ENCODE data around the gene PIK3C2B.
A peak's percentile ranks its signal among the peaks of the same experiment; 100 is the strongest.
"Not testable (repeated sequence)": the region's sequence is repeated elsewhere in the genome, so short reads cannot be mapped to it uniquely, and the experiment has no call there.

PIK3C2B gene

GRCh38 chr1:204499511-204500468, 5.2 kb upstream of the PIK3C2B start:
- Histone ChIP-seq H3K4me1 (ENCODE audit: insufficient read depth, low read length) (peaks cover 8% of the 10 kb centered on the region; the same call in 1 of the 2 replicates), H3K9ac (ENCODE audit: low read depth, low read length) (no peak overlapping the region)

GRCh38 chr1:204498981-204499380, 4.4 kb upstream of the PIK3C2B start:
- peaks cover 8% of the 10 kb centered on the region; the same call in 1 of the 2 replicates for H3K4me1 ChIP-seq (ENCODE audit: insufficient read depth, low read length)
- no peaks in the 10 kb centered on the region for H3K9me3 ChIP-seq (ENCODE audit: control insufficient read depth, insufficient read depth, low read length)
- H3K36me3 ChIP-seq (ENCODE audit: insufficient read depth, low read length): no peaks in the 10 kb centered on the region
- no peak overlapping the region for H3K9ac ChIP-seq (ENCODE audit: low read depth, low read length)

More at GRCh38 chr1:204499511-204500468, 5.2 kb upstream of the PIK3C2B start:
- no peaks in the 10 kb centered on the region for H3K9me3 ChIP-seq (ENCODE audit: control insufficient read depth, insufficient read depth, low read length)
- no peaks in the 10 kb centered on the region for H3K36me3 ChIP-seq (ENCODE audit: insufficient read depth, low read length)

- Histone ChIP-seq H3K4me1 (ENCODE audit: insufficient read depth, low read length) (peaks cover 8% of the 10 kb centered on the region), H3K9ac (ENCODE audit: low read depth, low read length) (no peak overlapping the region), H3K9me3 (ENCODE audit: control insufficient read depth, insufficient read depth, low read length) (no peaks in the 10 kb centered on the region), H3K36me3 (ENCODE audit: insufficient read depth, low read length) (no peaks in the 10 kb centered on the region)
Measured at GRCh38 chr1:204495777-204496176, 1.2 kb upstream of the PIK3C2B start.

- Histone ChIP-seq H3K4me1 (ENCODE audit: insufficient read depth, low read length) (peaks cover 8% of the 10 kb centered on the region), H3K9me3 (ENCODE audit: control insufficient read depth, insufficient read depth, low read length) (no peaks in the 10 kb centered on the region), H3K9ac (ENCODE audit: low read depth, low read length) (peak overlapping the region; percentile 74), H3K36me3 (ENCODE audit: insufficient read depth, low read length) (no peaks in the 10 kb centered on the region)
Measured at GRCh38 chr1:204495078-204495753, 611 bp upstream of the PIK3C2B start.

- H3K9ac ChIP-seq (ENCODE audit: low read depth, low read length): peak overlapping the region; percentile 74
- H3K36me3 ChIP-seq (ENCODE audit: insufficient read depth, low read length): no peaks in the 10 kb centered on the region; the same call in 1 of the 2 replicates
- peaks cover 8% of the 10 kb centered on the region for H3K4me1 ChIP-seq (ENCODE audit: insufficient read depth, low read length)
- no peaks in the 10 kb centered on the region for H3K9me3 ChIP-seq (ENCODE audit: control insufficient read depth, insufficient read depth, low read length)
Measured at GRCh38 chr1:204493984-204494280, 673 bp downstream of the PIK3C2B start.

GRCh38 chr1:204493145-204493983, 1.2 kb downstream of the PIK3C2B start:
- no peaks in the 10 kb centered on the region; the same call in 1 of the 2 replicates for H3K36me3 ChIP-seq (ENCODE audit: insufficient read depth, low read length)

GRCh38 chr1:204491655-204492054, 3.0 kb downstream of the PIK3C2B start:
- no peak overlapping the region for H3K9ac ChIP-seq (ENCODE audit: low read depth, low read length)
- H3K4me1 ChIP-seq (ENCODE audit: insufficient read depth, low read length): peaks cover 8% of the 10 kb centered on the region
- no peaks in the 10 kb centered on the region for H3K9me3 ChIP-seq (ENCODE audit: control insufficient read depth, insufficient read depth, low read length)
- no peaks in the 10 kb centered on the region; the same call in 1 of the 2 replicates for H3K36me3 ChIP-seq (ENCODE audit: insufficient read depth, low read length)

More at GRCh38 chr1:204493145-204493983, 1.2 kb downstream of the PIK3C2B start:
- Histone ChIP-seq H3K9me3 (ENCODE audit: control insufficient read depth, insufficient read depth, low read length) (no peaks in the 10 kb centered on the region), H3K4me1 (ENCODE audit: insufficient read depth, low read length) (peaks cover 8% of the 10 kb centered on the region), H3K9ac (ENCODE audit: low read depth, low read length) (peak overlapping the region; percentile 74)

GRCh38 chr1:204487256-204487615, 7.4 kb downstream of the PIK3C2B start:
- H3K9me3 ChIP-seq (ENCODE audit: control insufficient read depth, insufficient read depth, low read length): no peaks in the 10 kb centered on the region

DNA sequence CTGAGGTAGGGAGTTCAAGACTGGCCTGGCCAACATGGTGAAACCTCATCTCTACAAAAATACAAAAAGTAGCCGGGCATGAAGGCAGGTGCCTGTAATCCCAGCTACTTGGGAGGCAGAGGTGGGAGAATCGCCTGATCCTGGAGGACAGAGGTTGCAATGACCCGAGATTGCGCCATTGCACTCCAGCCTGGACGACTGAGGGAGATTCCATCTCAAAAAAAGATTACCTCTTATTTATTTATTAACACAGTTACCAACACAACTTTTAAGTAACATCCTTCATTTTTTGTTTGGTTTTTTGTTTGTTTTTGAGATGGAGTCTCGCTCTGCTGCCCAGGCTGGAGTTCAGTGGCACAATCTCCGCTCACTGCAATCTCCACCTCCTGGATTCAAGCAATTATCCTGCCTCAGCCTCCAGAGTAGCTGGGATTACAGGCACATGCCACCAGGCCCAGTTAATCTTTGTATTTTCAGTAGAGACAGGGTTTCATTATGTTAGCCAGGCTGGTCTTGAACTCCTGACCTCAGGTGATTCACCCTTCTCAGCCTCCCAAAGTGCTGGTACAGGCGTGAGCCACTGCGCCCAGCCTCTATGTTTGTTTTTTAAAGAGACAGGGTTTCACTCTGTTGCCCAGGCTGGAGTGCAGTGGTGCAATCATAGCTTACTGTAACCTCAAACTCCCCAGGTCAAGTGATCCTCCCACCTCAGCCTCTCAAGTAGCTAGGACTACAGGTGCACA, 7.9 kb downstream of the PIK3C2B start:
- H3K36me3 ChIP-seq (ENCODE audit: insufficient read depth, low read length); H3K9me3 ChIP-seq (ENCODE audit: control insufficient read depth, insufficient read depth, low read length); H3K4me1 ChIP-seq (ENCODE audit: insufficient read depth, low read length); H3K9ac ChIP-seq (ENCODE audit: low read depth, low read length): not testable (repeated sequence)

More at GRCh38 chr1:204487256-204487615, 7.4 kb downstream of the PIK3C2B start:
- no peak overlapping the region for H3K9ac ChIP-seq (ENCODE audit: low read depth, low read length)
- no peaks in the 10 kb centered on the region; the same call in 1 of the 2 replicates for H3K36me3 ChIP-seq (ENCODE audit: insufficient read depth, low read length)
- peaks cover 3% of the 10 kb centered on the region; the same call in 1 of the 2 replicates for H3K4me1 ChIP-seq (ENCODE audit: insufficient read depth, low read length)

- peaks cover 13% of the 10 kb centered on the region for H3K4me1 ChIP-seq (ENCODE audit: insufficient read depth, low read length)
- H3K9ac ChIP-seq (ENCODE audit: low read depth, low read length): no peak overlapping the region
- no peaks in the 10 kb centered on the region for H3K9me3 ChIP-seq (ENCODE audit: control insufficient read depth, insufficient read depth, low read length)
- no peaks in the 10 kb centered on the region for H3K36me3 ChIP-seq (ENCODE audit: insufficient read depth, low read length)
Measured at GRCh38 chr1:204483791-204484190, 10.8 kb downstream of the PIK3C2B start.

- H3K9ac ChIP-seq (ENCODE audit: low read depth, low read length): no peak overlapping the region
- no peaks in the 10 kb centered on the region for H3K36me3 ChIP-seq (ENCODE audit: insufficient read depth, low read length)
- H3K4me1 ChIP-seq (ENCODE audit: insufficient read depth, low read length): peaks cover 13% of the 10 kb centered on the region
- no peaks in the 10 kb centered on the region for H3K9me3 ChIP-seq (ENCODE audit: control insufficient read depth, insufficient read depth, low read length)
Measured at GRCh38 chr1:204480515-204480914, 14.1 kb downstream of the PIK3C2B start.

GRCh38 chr1:204479387-204480136, 15.0 kb downstream of the PIK3C2B start:
- H3K9me3 ChIP-seq (ENCODE audit: control insufficient read depth, insufficient read depth, low read length): no peaks in the 10 kb centered on the region
- H3K36me3 ChIP-seq (ENCODE audit: insufficient read depth, low read length): no peaks in the 10 kb centered on the region
- no peak overlapping the region for H3K9ac ChIP-seq (ENCODE audit: low read depth, low read length)
- H3K4me1 ChIP-seq (ENCODE audit: insufficient read depth, low read length): peaks cover 13% of the 10 kb centered on the region

DNA sequence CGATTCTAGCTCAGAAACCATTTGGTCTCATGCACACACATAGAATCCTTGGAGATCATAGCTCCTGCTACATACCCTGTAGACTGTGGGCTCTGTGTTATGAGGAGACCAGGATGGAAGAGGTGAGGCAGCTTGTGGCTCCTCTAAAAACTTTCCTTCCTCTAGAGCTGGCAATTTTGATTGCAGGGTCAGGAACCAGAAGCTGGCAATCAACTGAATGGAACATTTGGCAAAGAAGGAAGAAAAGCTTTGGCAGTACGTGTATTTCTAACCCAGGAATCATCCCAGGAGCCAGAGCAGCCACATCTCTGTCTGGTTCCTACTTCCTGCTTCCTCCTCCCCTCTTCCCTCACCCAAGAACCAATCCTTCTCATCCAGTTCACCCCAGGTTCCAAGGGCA, 15.7 kb downstream of the PIK3C2B start:
- H3K4me1 ChIP-seq (ENCODE audit: insufficient read depth, low read length): peaks cover 13% of the 10 kb centered on the region

More for the DNA sequence above, 15.7 kb downstream of the PIK3C2B start:
- H3K9ac ChIP-seq (ENCODE audit: low read depth, low read length): no peak overlapping the region
- no peaks in the 10 kb centered on the region for H3K36me3 ChIP-seq (ENCODE audit: insufficient read depth, low read length)
- no peaks in the 10 kb centered on the region for H3K9me3 ChIP-seq (ENCODE audit: control insufficient read depth, insufficient read depth, low read length)
